IMR-90 (cell line): Measurements from ENCODE around the gene INCENP. TPM values are rescaled to one million over a fixed set of nuclear protein-coding genes. Genes with fewer than 3 reads are reported as not detected.

Source experiments
- ATAC-seq: fragments of 200-7000 bp; cut with Tn5 transposase; 2 replicates; pipeline ENCODE4 v1.9.1; 2020; ENCODE audit warnings: low read depth, mild to moderate bottlenecking, moderate library complexity
- BruUV-seq: library from RNA; stranded (reverse); fragments of 400-500 nt; replicated peaks from 2 replicates; lab custom pipeline; 2021; lab: Mats Ljungman, UMichigan
- CTCF ChIA-PET: fragments of 300-600 bp; formaldehyde crosslinking; extraction: SDS; loops from one replicate; lab custom pipeline; 2021; ENCODE audit warnings: antibody characterized with exemption; lab: Yijun Ruan, JAX
- POLR2A ChIA-PET: fragments of 300-600 bp; sonication (Branson Sonifier 250); formaldehyde crosslinking; loops from one replicate; lab custom pipeline; 2022; ENCODE audit warnings: antibody characterized with exemption; ENCODE audit not compliant: unreplicated experiment; lab: Charles Lee
- DNase-seq: peaks from one replicate; pipeline ENCODE4 v3.0.0; 2013
- H2AFZ ChIP-seq: replicated peaks from 2 replicates; pipeline ENCODE3; 2013; ENCODE audit warnings: low read length, mild to moderate bottlenecking; ENCODE audit not compliant: poor library complexity
- H2AK5ac ChIP-seq: 2 replicates; pipeline ENCODE4 v1.6.1; 2013; ENCODE audit warnings: low read depth, low read length, inconsistent platforms
- H2AK9ac ChIP-seq: replicated peaks from 2 replicates; pipeline ENCODE3; 2013; ENCODE audit warnings: mild to moderate bottlenecking, low read depth, low read length, moderate library complexity; ENCODE audit not compliant: poor library complexity
- H2BK120ac ChIP-seq: 2 replicates; pipeline ENCODE4 v1.6.1; 2013; ENCODE audit warnings: low read depth, low read length, inconsistent platforms
- H2BK15ac ChIP-seq: 3 replicates; pipeline ENCODE4 v1.6.1; 2013; ENCODE audit warnings: low read depth, low read length, inconsistent platforms
- H2BK20ac ChIP-seq: 2 replicates; pipeline ENCODE4 v1.6.1; 2013; ENCODE audit warnings: low read depth, mild to moderate bottlenecking, inconsistent platforms, low read length, moderate library complexity
- H2BK5ac ChIP-seq: 2 replicates; pipeline ENCODE4 v1.6.1; 2013; ENCODE audit warnings: mild to moderate bottlenecking, low read depth, low read length, inconsistent platforms; ENCODE audit not compliant: poor library complexity, severe bottlenecking
- H3K14ac ChIP-seq: replicated peaks from 2 replicates; pipeline ENCODE4 v1.6.1; 2013; ENCODE audit warnings: low read depth, low read length, inconsistent platforms
- H3K18ac ChIP-seq: 2 replicates; pipeline ENCODE4 v1.6.1; 2013; ENCODE audit warnings: low read depth, low read length, control low read depth
- H3K23ac ChIP-seq: 2 replicates; pipeline ENCODE4 v1.6.1; 2013; ENCODE audit warnings: low read depth, low read length, inconsistent platforms
- H3K27ac ChIP-seq: 2 replicates; pipeline ENCODE4 v1.5.1; 2013; ENCODE audit warnings: mild to moderate bottlenecking, control low read depth, low read length; ENCODE audit not compliant: insufficient read depth
- H3K27me3 ChIP-seq: 2 replicates; pipeline ENCODE4 v1.6.1; 2013; ENCODE audit warnings: low read length; ENCODE audit not compliant: control insufficient read depth, insufficient read depth
- H3K36me3 ChIP-seq: 2 replicates; pipeline ENCODE4 v1.6.1; 2013; ENCODE audit warnings: low read length, mixed read lengths; ENCODE audit not compliant: control insufficient read depth, insufficient read depth
- H3K4ac ChIP-seq: 2 replicates; pipeline ENCODE4 v1.6.1; 2013; ENCODE audit warnings: low read depth, low read length, inconsistent platforms
- H3K4me1 ChIP-seq: 2 replicates; pipeline ENCODE4 v1.6.1; 2013; ENCODE audit warnings: low read length, mixed read lengths; ENCODE audit not compliant: control insufficient read depth, insufficient read depth
- H3K4me2 ChIP-seq: 2 replicates; pipeline ENCODE4 v1.6.1; 2013; ENCODE audit warnings: low read depth, mild to moderate bottlenecking, control low read depth, low read length, moderate library complexity
- H3K4me3 ChIP-seq: 2 replicates; pipeline ENCODE4 v1.5.1; 2013; ENCODE audit warnings: low read depth, mild to moderate bottlenecking, control low read depth, low read length, moderate library complexity; ENCODE audit not compliant: insufficient read depth
- H3K56ac ChIP-seq: 2 replicates; pipeline ENCODE4 v1.6.1; 2013; ENCODE audit warnings: low read length, inconsistent platforms; ENCODE audit not compliant: insufficient read depth; ENCODE audit errors: extremely low read depth
- H3K79me1 ChIP-seq, 2 experiments: 2 replicates each; pipeline ENCODE4 v1.6.1; 2013; ENCODE audit warnings: low read length in 2 of 2, inconsistent platforms in 1 of 2, low read depth in 1 of 2
- H3K9ac ChIP-seq: 2 replicates; pipeline ENCODE4 v1.6.1; 2013; ENCODE audit warnings: low read depth, low read length, control low read depth
- H3K9me1 ChIP-seq: 2 replicates; pipeline ENCODE4 v1.6.1; 2013; ENCODE audit warnings: low read length, inconsistent platforms; ENCODE audit not compliant: insufficient read depth
- H3K9me3 ChIP-seq: 2 replicates; pipeline ENCODE4 v1.6.1; 2013; ENCODE audit warnings: low read length; ENCODE audit not compliant: control insufficient read depth, insufficient read depth
- H4K20me1 ChIP-seq: 2 replicates; pipeline ENCODE4 v1.6.1; 2013; ENCODE audit warnings: low read length, inconsistent platforms; ENCODE audit not compliant: insufficient read depth
- H4K5ac ChIP-seq: 2 replicates; pipeline ENCODE4 v1.6.1; 2013; ENCODE audit warnings: mild to moderate bottlenecking, low read depth, low read length, control low read depth
- H4K8ac ChIP-seq, 2 experiments: 2 replicates each; pipeline ENCODE4 v1.6.1; 2013; ENCODE audit warnings: low read depth in 2 of 2, low read length in 2 of 2, control low read depth in 1 of 2, inconsistent platforms in 1 of 2
- H4K91ac ChIP-seq: 2 replicates; pipeline ENCODE4 v1.6.1; 2013; ENCODE audit warnings: low read depth, low read length, inconsistent platforms; ENCODE audit not compliant: insufficient read depth
- FOS ChIP-seq: fragments of 150-350 bp; IDR thresholded peaks from 2 replicates; pipeline ENCODE4 v1.6.1; 2016; ENCODE audit warnings: low read depth, low read length
- MAZ ChIP-seq: IDR thresholded peaks from 2 replicates; pipeline ENCODE4 v1.6.1; 2012; ENCODE audit warnings: low read depth, mild to moderate bottlenecking, low read length, improper control_type of control experiment, moderate library complexity, borderline replicate concordance
- POLR2A ChIP-seq: IDR thresholded peaks from 2 replicates; pipeline ENCODE4 v1.6.1; 2012; ENCODE audit warnings: mild to moderate bottlenecking, low read depth, low read length
- RCOR1 ChIP-seq: IDR thresholded peaks from 2 replicates; pipeline ENCODE4 v1.6.1; 2012; ENCODE audit warnings: mild to moderate bottlenecking, low read length, improper control_type of control experiment; ENCODE audit not compliant: insufficient replicate concordance
- WGBS, 2 experiments: methylation state at CpG; one replicate each; pipeline versions ENCODE4 v1.1.5 to v1.1.7; 2013; ENCODE audit warnings: missing lambda C conversion rate in 2 of 2; ENCODE audit not compliant: insufficient read length in 1 of 2; ENCODE audit errors: extremely low coverage in 2 of 2; 5-methylcytosine and 5-hydroxymethylcytosine counted together
- dilution Hi-C: fragments of 300-500 bp; cut with HindIII; formaldehyde crosslinking; loops from one replicate; pipeline ENCODE4 v1.14.3; 2018; ENCODE audit warnings: low sequenced_read_pairs; ENCODE audit not compliant: unreplicated experiment
- in situ Hi-C: fragments of 300-500 bp; cut with MboI; formaldehyde crosslinking; loops from 3 replicates; pipeline ENCODE4 v1.14.3; 2019; ENCODE audit warnings: low sequenced_read_pairs, inconsistent platforms, mixed read lengths
- intact Hi-C: fragments of 100-400 bp; cut with micrococcal nuclease; formaldehyde crosslinking; loops from 2 replicates; pipeline ENCODE4 v1.10.0; 2022
- polyA plus RNA-seq, 3 experiments: library from polyadenylated mRNA; depleted of rRNA; stranded (reverse); fragments of >200 nt; gene quantifications; 2 replicates each; pipeline ENCODE4 v1.2.3, GENCODE V29; 2012; ENCODE audit warnings: low replicate concordance in 1 of 3
- total RNA-seq: library from RNA; depleted of rRNA; stranded (reverse); fragments of >200 nt; gene quantifications from 2 replicates; pipeline ENCODE4 v1.2.3, GENCODE V29; 2012
- TF ChIP-seq, protein P1 (sequence below): fragments of 150-350 bp; IDR thresholded peaks from 2 replicates; pipeline ENCODE4 v1.6.1; 2016; ENCODE audit warnings: low read depth, mild to moderate bottlenecking, low read length, moderate library complexity, borderline replicate concordance
- TF ChIP-seq, protein P2 (sequence below): fragments of 150-350 bp; IDR thresholded peaks from 2 replicates; pipeline ENCODE4 v1.6.1; 2017; ENCODE audit warnings: mild to moderate bottlenecking, antibody characterized with exemption, low read length, low read depth

INCENP gene
- total and polyA plus RNA-seq, 2 of the 4 experiments (the other 2 are of a cell fraction): 18.6 to 23.8 TPM

DNA sequence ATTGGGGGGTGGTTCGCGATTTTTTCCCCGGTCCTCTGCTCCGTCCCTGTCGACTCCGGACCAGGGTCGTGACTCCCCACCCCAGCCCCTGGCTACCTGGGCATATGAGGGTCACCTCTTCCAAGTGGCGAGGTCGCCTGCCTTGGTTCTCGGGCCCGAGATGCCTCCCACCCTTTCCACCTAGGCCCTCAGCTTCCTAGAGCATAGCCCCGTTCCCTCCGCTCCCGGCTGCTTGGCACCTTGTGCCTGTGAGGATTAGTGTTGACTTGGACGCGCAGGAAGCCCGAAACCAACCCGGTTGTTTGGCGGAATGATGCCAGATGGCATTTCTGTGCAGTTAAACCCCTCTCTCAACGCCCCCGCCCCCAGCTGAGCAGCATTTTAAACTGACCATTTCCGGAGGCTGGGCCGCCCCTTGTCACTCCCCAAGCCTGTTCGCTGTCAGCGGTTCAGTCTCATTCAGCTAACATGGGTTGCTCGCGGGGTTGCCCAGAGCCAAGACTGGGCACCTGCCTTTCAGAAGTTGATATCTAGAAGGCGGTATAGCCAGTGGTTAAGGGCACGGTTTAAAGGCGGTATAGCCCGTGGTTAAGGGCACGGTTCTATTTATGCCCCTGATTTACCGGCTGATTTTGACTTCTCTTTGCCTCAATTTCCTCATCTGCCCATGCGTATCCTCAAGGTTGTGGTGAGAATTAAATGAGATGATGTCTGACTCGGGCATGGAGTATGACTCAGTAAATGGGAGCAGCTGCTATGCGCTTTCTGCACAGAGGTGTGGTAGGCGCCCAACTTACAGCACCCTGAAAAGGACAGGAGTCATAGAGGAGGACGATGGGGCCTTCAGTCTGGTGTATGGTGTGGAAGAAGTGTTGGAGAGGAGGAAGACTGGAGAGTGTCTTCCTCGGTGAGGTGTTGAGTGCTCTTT lies 639 bp downstream of the INCENP start:
- dilution Hi-C loops: no loop called here

More for the DNA sequence above, 639 bp downstream of the INCENP start:
- Histone ChIP-seq H3K9me1 (peaks cover 8% of the 10 kb centered on the region; the same call in 1 of the 2 replicates), H3K27ac (peak overlapping the region; percentile 71), H2BK15ac (peak overlapping the region; percentile 18; the same call in 1 of the 3 replicates), H3K4me2 (peak overlapping the region; percentile 92), H3K14ac (peak overlapping the region; percentile 89), H3K23ac (peak overlapping the region; percentile 88), H2AK9ac (peak overlapping the region; percentile 98), H2BK120ac (peak overlapping the region; percentile 58), H2BK5ac (peak overlapping the region; percentile 44), H3K9me3 (no peaks in the 10 kb centered on the region), H2AK5ac (peak overlapping the region; percentile 93), H3K56ac (peak overlapping the region; percentile 83), H4K91ac (peak overlapping the region; percentile 87), H4K20me1 (peaks cover 8% of the 10 kb centered on the region; the same call in 1 of the 2 replicates), H4K8ac (peak overlapping the region; percentile 64 to 87), H3K27me3 (no peaks in the 10 kb centered on the region), H3K36me3 (peaks cover 10% of the 10 kb centered on the region; the same call in 1 of the 2 replicates), H2AFZ (peak overlapping the region; percentile 96), H4K5ac (no peak overlapping the region), H3K18ac (no peak overlapping the region), H3K4me3 (peak overlapping the region; percentile 71), H3K9ac (peak overlapping the region; percentile 80), H2BK20ac (no peak overlapping the region), H3K4ac (peak overlapping the region; percentile 80), H3K4me1 (peaks cover 3% of the 10 kb centered on the region; the same call in 1 of the 2 replicates), H3K79me1 (peaks cover 0 to 40% of the 10 kb centered on the region in 2 experiments; a peak in 3 of 4 replicates)
- ChIA-PET CTCF (interaction anchor here (0.5 to 1.4 kb wide), 3 partner anchors 9 to 15 kb away, joined by 3 read pairs; no protein-coding TSS in a partner anchor), POLR2A (interaction anchor here (0.6 kb wide), 1 partner anchor 309 kb away, joined by 3 read pairs; no protein-coding TSS in a partner anchor)
- peak; percentile 52 for DNase-seq
- intact Hi-C loops (no loop called here), in situ Hi-C loops (no loop called here)
- WGBS, 2 experiments: 2% methylated on average over 20 of the region's 39 CpGs; no CpG with 5 or more reads in 1 of the 2 experiments
- peak; percentile 43 for ATAC-seq
- BruUV-seq: TSS peak; percentile 58
- no peak for TF ChIP-seq MAZ
- no peak for TF ChIP-seq FOS
- no peak for TF ChIP-seq POLR2A
- TF ChIP-seq, protein P1, sequence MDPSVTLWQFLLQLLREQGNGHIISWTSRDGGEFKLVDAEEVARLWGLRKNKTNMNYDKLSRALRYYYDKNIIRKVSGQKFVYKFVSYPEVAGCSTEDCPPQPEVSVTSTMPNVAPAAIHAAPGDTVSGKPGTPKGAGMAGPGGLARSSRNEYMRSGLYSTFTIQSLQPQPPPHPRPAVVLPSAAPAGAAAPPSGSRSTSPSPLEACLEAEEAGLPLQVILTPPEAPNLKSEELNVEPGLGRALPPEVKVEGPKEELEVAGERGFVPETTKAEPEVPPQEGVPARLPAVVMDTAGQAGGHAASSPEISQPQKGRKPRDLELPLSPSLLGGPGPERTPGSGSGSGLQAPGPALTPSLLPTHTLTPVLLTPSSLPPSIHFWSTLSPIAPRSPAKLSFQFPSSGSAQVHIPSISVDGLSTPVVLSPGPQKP: no peak
- TF ChIP-seq, protein P2, sequence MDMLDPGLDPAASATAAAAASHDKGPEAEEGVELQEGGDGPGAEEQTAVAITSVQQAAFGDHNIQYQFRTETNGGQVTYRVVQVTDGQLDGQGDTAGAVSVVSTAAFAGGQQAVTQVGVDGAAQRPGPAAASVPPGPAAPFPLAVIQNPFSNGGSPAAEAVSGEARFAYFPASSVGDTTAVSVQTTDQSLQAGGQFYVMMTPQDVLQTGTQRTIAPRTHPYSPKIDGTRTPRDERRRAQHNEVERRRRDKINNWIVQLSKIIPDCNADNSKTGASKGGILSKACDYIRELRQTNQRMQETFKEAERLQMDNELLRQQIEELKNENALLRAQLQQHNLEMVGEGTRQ: no peak
- no peak for TF ChIP-seq RCOR1
